Measurements from ENCODE around the gene TMEFF1.

- TF ChIP-seq POLR2A (IDR thresholded peaks at IDR 0.05; ENCODE audit: low read length) (no peak), GATA1 (IDR thresholded peaks at IDR 0.05; ENCODE audit: low read depth, low read length) (no peak)
These were observed 52.6 kb downstream of the TMEFF1 start for GRCh38 chr9:100525563-100525962.
